Activated CD4-positive, alpha-beta T cell treated with anti-CD3 and anti-CD28 coated beads for 48 hours (primary cell): ENCODE data around the gene PKN1.
"Not testable (repeated sequence)": the region's sequence is repeated elsewhere in the genome, so short reads cannot be mapped to it uniquely, and the experiment has no call there.

Experiments used
- DNase-seq: peaks from one replicate; pipeline ENCODE4 v3.0.0-alpha.2; 2020

PKN1 gene

GRCh38 chr19:14433554-14434501 is 722 bp downstream of the PKN1 start:
- peak; percentile 49 for DNase-seq

DNA sequence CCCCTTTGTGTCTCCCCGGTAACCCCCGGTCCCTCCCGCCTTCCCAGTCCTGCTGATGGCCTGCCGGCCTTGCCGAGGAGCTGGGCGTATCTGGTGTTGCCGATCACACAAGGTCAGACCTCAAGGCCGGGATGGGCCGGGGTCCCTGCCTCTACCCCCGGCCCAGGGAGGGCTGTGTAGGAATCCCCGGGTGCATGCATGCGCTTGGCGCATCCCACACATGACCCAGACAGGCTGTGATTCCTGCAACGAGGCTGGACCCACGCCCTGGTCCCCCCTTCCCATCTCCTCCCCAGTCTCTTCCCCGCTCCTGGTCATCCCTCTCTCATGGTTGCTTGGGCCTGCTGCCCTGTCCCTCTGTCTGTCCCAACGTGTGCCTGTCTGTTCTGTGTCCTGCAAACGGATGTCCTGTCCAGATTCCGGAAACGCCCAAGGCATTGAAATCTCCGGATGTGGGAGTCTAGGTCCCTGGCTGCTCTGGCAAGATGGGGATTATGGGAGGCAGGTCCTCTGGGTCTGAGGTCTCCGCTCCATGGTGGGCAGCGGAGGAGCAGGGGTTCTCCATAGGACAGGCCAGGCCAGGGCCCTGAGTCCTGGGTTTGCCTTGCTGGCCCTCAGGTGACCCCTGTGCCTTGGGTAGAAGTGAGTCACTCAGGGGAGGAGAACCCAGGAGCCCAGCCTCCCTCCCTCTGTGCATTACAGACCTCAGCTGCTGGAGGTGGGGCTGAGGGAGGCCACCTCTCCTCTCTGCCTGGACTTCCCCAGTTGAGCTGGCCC is 1.6 kb downstream of the PKN1 start:
- peak; percentile 57 for DNase-seq

- DNase-seq = no peak
Measured at GRCh38 chr19:14435320-14436050, 2.4 kb downstream of the PKN1 start.

DNA sequence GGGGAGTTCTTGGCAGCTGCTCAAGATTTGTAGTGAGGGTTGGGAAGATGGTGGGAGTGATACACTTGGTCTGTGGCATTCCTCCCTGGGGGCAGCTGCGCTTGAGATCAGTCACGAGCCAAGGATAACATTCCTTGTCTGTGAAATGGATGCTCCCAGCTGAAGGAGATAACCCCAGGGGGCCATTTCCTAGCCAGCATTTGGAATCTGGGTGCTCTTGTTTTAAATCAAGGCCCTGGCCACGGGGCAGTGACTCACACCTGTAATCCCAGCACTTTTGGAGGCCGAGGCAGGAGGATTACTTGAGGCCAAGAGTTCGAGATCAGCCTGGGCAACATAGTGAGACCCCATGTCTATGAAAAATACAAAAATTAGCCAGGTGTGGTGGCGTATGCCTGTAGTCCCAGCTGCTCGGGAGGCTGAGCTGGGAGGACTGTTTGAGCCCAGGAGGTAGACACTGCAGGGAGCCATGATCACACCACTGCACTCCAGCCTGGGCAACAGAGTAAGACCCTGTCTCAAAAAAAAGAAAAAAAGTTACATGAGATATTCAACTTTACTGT is 4.6 kb downstream of the PKN1 start:
- DNase-seq = no peak

- DNase-seq = no peak
Measured at GRCh38 chr19:14439014-14439413, 5.9 kb downstream of the PKN1 start.

DNA sequence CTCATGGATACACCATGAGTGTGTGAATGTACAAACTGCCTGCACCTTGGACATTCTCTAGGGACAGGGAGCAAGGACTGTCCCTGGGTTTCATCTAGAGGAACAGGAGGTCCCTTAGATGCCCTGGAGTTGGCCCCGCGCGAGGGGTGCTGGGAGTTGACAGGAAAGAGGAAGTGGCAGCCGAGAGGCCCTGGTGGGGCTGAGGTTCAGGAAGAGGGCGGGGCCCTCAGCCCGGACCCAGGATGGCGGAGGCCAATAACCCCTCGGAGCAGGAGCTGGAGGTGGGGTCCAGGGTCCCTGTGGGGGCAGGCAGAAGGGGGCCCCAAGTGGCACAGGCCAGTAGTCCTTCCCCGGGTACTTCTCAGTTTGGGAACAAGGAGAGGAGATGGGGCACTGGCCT is 6.9 kb downstream of the PKN1 start:
- DNase-seq = peak; percentile 87

DNA sequence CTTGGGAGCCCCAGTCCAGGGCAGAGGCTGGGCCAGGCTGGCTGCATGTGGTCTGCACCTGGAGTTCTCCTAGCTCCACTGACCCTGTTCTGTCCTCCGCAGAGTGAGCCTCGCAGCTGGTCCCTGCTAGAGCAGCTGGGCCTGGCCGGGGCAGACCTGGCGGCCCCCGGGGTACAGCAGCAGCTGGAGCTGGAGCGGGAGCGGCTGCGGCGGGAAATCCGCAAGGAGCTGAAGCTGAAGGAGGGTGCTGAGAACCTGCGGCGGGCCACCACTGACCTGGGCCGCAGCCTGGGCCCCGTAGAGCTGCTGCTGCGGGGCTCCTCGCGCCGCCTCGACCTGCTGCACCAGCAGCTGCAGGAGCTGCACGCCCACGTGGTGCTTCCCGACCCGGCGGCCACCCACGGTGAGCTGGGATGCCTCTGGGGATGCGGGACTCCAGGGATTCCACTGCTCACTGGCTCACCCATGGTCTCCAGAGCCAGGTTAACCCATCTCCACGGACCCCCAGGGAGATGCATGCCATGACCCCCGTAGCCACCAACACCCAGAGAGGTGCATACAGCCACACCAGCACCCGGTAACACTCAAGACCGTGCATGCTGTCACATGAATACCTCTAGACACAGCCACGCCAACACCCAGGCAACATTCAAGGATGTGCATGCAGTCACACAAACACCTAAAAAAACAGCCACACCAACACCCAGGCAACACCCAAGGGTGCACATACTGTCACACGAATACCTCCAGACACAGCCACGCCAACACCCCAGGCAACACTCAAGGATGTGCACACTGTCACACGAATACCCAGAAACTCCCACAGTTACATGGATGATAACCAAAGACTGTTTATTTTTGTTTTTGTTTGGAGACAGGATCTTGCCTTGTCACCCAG is 8.2 kb downstream of the PKN1 start:
- no peak for DNase-seq

- DNase-seq = no peak
Measured at GRCh38 chr19:14442891-14443631, 10.0 kb downstream of the PKN1 start.

GRCh38 chr19:14443632-14444216 is 10.6 kb downstream of the PKN1 start:
- DNase-seq = no peak

GRCh38 chr19:14446336-14447036 is 13.4 kb downstream of the PKN1 start:
- DNase-seq = no peak

- DNase-seq = no peak
Measured at GRCh38 chr19:14449321-14449720, 16.2 kb downstream of the PKN1 start.

DNA sequence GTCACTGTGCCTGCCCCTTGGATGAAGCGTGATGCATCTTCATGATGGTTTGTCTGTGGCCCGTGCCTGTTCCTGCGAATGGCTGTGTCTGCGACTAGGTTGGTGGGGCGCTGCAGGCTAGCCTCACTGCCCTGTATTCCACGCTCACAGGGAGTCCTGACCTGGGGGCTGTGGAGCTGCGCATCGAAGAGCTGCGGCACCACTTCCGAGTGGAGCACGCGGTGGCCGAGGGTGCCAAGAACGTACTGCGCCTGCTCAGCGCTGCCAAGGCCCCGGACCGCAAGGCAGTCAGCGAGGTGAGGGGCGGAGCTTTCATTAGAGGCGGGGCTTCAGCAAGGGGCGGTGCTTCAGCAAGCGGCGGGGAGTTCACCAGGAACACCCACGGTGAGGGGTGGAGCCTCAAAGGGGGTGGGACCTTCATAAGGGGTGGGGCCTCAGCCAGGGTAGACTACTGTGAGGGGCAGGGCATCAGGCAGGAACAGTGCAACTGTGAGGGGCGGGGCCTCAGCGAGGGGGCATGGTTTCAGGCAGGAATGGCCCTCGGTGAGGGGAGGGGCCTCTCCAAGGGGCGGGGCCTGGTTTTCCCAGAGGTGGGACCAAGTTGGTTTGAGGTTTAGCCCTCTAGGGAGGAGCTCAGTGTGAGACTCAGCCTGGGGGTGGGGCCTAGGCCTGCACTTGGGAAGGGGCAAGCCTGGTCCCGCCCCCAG is 17.2 kb downstream of the PKN1 start:
- peak; percentile 92 for DNase-seq

- no peak for DNase-seq
Measured at GRCh38 chr19:14450876-14451275, 17.8 kb downstream of the PKN1 start.

DNA sequence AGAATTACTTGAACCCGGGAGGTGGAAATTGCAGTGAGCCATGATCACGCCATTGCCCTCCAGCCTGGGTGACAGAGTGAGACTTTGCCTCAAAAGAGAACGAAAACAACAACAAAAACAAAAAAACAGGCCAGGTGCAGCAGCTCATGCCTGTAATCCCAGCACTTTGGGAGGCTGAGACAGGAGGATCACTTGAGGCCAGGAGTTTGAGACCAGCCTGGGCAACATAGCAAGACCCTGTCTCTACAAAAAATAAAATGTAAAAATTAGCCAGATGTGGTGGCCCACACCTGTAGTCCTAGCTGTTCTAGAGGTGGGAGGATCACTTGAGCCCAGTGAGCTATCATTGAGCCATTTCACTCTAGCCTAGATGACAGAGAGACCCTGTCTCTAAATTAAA is 19.2 kb downstream of the PKN1 start:
- not testable (repeated sequence) for DNase-seq

DNA sequence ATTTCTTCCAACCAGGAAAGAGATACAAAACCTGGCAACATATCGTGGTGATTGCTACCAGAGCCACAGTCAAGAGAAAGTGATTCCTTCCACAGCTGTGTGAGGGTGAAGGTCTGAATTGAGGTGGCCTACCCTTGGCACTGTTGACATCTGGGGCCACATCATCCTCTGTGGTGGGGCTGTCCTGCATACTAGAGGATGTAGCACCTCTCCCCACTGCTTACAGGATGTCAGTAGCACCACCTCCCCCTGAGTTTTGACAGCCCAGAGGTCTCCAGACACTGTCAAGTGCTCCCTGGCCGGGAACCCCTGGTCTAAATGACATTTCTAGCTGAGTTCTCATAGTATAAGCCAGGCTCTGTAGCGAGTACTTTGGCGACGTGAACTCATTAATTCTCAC is 26.6 kb downstream of the PKN1 start:
- no peak for DNase-seq

DNA sequence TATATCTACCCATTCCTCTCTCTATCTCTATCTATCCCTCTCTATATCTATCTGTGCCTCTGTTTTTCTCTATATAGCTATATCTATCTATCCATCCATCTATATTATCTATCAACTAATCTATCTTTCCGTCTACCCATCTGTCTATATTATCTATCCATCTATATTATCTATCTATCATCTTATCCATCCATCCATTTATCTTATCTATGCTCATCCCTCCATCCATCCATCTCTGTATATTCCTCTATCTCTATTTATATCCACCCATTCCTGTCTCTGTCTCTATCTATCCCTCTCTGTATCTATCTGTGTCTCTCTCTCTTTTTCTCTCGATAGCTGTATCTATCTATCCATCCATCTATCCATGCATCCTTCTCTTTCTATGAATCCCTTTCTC is 27.8 kb downstream of the PKN1 start:
- DNase-seq = no peak

- not testable (repeated sequence) for DNase-seq
Measured at GRCh38 chr19:14462401-14462800, 29.3 kb downstream of the PKN1 start.

DNA sequence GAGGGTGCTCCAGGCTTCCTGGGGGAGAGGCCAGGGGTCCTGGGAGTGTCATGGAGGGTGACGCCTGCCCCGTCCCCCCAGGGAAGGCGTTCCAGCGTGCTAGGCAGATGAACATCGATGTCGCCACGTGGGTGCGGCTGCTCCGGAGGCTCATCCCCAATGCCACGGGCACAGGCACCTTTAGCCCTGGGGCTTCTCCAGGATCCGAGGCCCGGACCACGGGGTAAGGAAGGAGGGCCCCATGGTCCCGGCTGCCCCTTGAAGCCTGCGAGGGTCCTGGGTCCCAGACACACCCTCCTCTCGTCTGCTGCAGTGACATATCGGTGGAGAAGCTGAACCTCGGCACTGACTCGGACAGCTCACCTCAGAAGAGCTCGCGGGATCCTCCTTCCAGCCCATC is 30.6 kb downstream of the PKN1 start:
- no peak for DNase-seq

DNA sequence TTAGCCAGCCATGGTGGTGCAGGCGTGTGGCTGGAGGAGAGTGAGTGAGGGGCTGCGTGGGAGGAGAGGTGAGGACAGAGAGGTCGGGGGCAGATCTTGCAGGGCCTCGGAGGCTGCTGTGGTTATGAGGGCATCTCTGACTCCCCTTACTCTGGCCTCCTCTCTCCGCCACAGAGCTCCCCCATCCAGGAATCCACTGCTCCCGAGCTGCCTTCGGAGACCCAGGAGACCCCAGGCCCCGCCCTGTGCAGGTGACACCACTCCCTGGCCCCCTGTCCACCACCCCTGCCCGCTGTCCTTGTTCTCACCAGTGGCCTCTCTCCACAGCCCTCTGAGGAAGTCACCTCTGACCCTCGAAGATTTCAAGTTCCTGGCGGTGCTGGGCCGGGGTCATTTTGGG is 34.3 kb downstream of the PKN1 start:
- no peak for DNase-seq
